Endodermal cell (in vitro differentiated cells): Measurements from ENCODE around the gene MGAT5B. TPM values are rescaled to one million over a fixed set of nuclear protein-coding genes. Genes with fewer than 3 reads are reported as not detected.

Experiments used
- DNase-seq: peaks from one replicate; pipeline ENCODE4 v3.0.0-alpha.2; 2017
- H3K27ac ChIP-seq: 2 replicates; pipeline ENCODE4 v1.5.1; 2013; ENCODE audit warnings: mild to moderate bottlenecking, low read depth, low read length, moderate library complexity
- H3K27me3 ChIP-seq: 2 replicates; pipeline ENCODE4 v1.6.1; 2013; ENCODE audit warnings: mild to moderate bottlenecking, low read length, moderate library complexity; ENCODE audit not compliant: insufficient read depth, control insufficient read depth, poor library complexity, severe bottlenecking
- H3K36me3 ChIP-seq: 2 replicates; pipeline ENCODE4 v1.7.0; 2013; ENCODE audit warnings: mild to moderate bottlenecking, low read length, moderate library complexity; ENCODE audit not compliant: control insufficient read depth, insufficient read depth
- H3K4me1 ChIP-seq: one replicate; pipeline ENCODE4 v1.7.0; 2013; ENCODE audit warnings: low read length; ENCODE audit not compliant: control insufficient read depth, insufficient read depth
- H3K4me3 ChIP-seq: 2 replicates; pipeline ENCODE4 v1.5.1; 2013; ENCODE audit warnings: mild to moderate bottlenecking, low read length, moderate library complexity
- H3K9ac ChIP-seq: 2 replicates; pipeline ENCODE4 v1.6.1; 2013; ENCODE audit warnings: mild to moderate bottlenecking, low read length, moderate library complexity; ENCODE audit not compliant: poor library complexity, severe bottlenecking; ENCODE audit errors: extremely low read depth
- H3K9me3 ChIP-seq: 2 replicates; pipeline ENCODE4 v1.6.1; 2013; ENCODE audit warnings: mild to moderate bottlenecking, low read length, moderate library complexity; ENCODE audit not compliant: control insufficient read depth
- H3K27ac Mint-ChIP-seq: 2 replicates; pipeline ENCODE4 v1.8.0; 2020; ENCODE audit warnings: mixed read lengths
- H3K27me3 Mint-ChIP-seq: 2 replicates; pipeline ENCODE4 v1.8.0; 2021; ENCODE audit warnings: mild to moderate bottlenecking, mixed read lengths; ENCODE audit not compliant: insufficient read depth
- H3K36me3 Mint-ChIP-seq: 2 replicates; pipeline ENCODE4 v1.8.0; 2020; ENCODE audit warnings: low read depth, mixed read lengths
- H3K4me1 Mint-ChIP-seq: 2 replicates; pipeline ENCODE4 v1.8.0; 2020; ENCODE audit warnings: mixed read lengths
- H3K4me3 Mint-ChIP-seq: 2 replicates; pipeline ENCODE4 v1.8.0; 2020; ENCODE audit warnings: mild to moderate bottlenecking, moderate library complexity, mixed read lengths
- H3K9me3 Mint-ChIP-seq: 2 replicates; pipeline ENCODE4 v1.8.0; 2020; ENCODE audit warnings: mild to moderate bottlenecking, mixed read lengths
- WGBS, 2 experiments: methylation state at CpG; one replicate each; pipeline versions ENCODE4 v1.1.5 to v1.1.7; 2013; ENCODE audit warnings: missing lambda C conversion rate in 2 of 2, mixed read lengths in 1 of 2; ENCODE audit not compliant: insufficient coverage in 1 of 2, insufficient read length in 1 of 2; 5-methylcytosine and 5-hydroxymethylcytosine counted together
- total RNA-seq, 2 donors: library from RNA; stranded (reverse); fragmentation: NEBNext Ultra II Directional in 1 of 2; extraction: Animal tissue kit (Norgen Biotek cat#: 25700) in 1 of 2; gene quantifications; 2 replicates in 1 of 2; 3 replicates in 1 of 2; pipeline ENCODE4 v1.2.1, GENCODE V29; 2021
- TF ChIP-seq, protein P1 (sequence below): fragments of 200-600 bp; sonication (generic); conservative IDR thresholded peaks from 2 replicates; pipeline ENCODE4 v1.5.0; 2021; ENCODE audit warnings: antibody characterized with exemption, mild to moderate bottlenecking

The MGAT5B gene
- total RNA-seq, 2 donors from 2014 or later: 2.9 to 3.3 TPM

DNA sequence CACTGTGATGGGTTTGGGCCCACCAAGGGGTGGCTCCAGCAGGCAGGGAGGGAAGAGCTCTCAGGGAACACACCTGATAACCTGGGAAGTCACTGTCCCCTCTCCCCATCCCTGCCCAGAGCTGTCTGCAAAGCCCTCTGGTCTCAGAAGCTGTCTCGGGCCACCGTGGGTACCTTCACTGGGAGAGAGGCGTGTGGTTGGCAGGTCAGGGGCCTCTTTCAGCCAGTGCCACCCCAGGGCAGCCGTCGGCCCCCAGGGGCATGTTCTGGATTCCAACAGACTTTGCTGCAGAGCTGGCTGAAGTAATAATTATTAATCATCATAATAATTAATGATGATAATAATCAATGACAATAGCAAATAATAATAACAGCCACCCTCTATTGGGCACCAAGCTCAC, 21.1 kb downstream of the MGAT5B start:
- Mint-ChIP-seq H3K36me3 (no peaks in the 10 kb centered on the region), H3K4me1 (peaks cover 4% of the 10 kb centered on the region), H3K9me3 (peaks cover 6% of the 10 kb centered on the region), H3K27ac (no peak overlapping the region), H3K27me3 (no peaks in the 10 kb centered on the region), H3K4me3 (no peak overlapping the region)
- DNase-seq: no peak
- WGBS, 2 experiments: 90 to 100% methylated on average over 3 to 5 of the region's 5 CpGs
- no peaks in the 10 kb centered on the region for H3K4me1 ChIP-seq
- H3K27ac ChIP-seq: no peak overlapping the region
- H3K27me3 ChIP-seq: no peaks in the 10 kb centered on the region
- no peaks in the 10 kb centered on the region for H3K36me3 ChIP-seq
- H3K9ac ChIP-seq: no peak overlapping the region
- TF ChIP-seq, protein P1, sequence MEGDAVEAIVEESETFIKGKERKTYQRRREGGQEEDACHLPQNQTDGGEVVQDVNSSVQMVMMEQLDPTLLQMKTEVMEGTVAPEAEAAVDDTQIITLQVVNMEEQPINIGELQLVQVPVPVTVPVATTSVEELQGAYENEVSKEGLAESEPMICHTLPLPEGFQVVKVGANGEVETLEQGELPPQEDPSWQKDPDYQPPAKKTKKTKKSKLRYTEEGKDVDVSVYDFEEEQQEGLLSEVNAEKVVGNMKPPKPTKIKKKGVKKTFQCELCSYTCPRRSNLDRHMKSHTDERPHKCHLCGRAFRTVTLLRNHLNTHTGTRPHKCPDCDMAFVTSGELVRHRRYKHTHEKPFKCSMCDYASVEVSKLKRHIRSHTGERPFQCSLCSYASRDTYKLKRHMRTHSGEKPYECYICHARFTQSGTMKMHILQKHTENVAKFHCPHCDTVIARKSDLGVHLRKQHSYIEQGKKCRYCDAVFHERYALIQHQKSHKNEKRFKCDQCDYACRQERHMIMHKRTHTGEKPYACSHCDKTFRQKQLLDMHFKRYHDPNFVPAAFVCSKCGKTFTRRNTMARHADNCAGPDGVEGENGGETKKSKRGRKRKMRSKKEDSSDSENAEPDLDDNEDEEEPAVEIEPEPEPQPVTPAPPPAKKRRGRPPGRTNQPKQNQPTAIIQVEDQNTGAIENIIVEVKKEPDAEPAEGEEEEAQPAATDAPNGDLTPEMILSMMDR: no peak
- no peak overlapping the region for H3K4me3 ChIP-seq
- H3K9me3 ChIP-seq: no peaks in the 10 kb centered on the region

DNA sequence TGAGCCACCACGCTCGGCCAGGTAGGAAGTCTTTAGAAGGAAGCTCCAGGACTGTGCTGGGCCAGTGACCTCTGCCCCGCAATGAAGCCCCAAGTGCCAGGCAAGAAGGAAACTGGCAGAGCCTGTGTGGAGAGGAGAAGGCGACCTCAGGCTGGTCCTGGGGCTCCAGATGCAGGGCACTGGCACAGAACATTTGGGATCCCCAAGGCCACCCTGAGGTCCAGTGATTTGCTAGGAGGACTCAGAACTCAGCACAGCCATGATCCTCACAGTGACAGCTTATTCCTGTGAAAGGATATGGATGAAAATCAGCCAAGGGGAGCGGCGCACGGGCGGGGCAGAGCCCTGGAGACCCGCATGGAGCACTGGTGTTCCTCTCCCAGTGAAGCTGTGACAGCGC, 24.1 kb downstream of the MGAT5B start:
- Histone ChIP-seq H3K27me3 (no peaks in the 10 kb centered on the region), H3K9ac (no peak overlapping the region), H3K9me3 (peaks cover 10% of the 10 kb centered on the region), H3K27ac (no peak overlapping the region), H3K36me3 (no peaks in the 10 kb centered on the region), H3K4me1 (no peaks in the 10 kb centered on the region), H3K4me3 (no peak overlapping the region)
- H3K36me3 Mint-ChIP-seq: no peaks in the 10 kb centered on the region
- DNase-seq: no peak
- H3K27ac Mint-ChIP-seq: no peak overlapping the region
- 92 to 96% methylated on average over 10 of the region's 10 CpGs for WGBS, 2 experiments
- TF ChIP-seq, protein P1: no peak
- H3K27me3 Mint-ChIP-seq: no peaks in the 10 kb centered on the region
- H3K9me3 Mint-ChIP-seq: peaks cover 16% of the 10 kb centered on the region
- H3K4me1 Mint-ChIP-seq: no peaks in the 10 kb centered on the region
- no peak overlapping the region for H3K4me3 Mint-ChIP-seq

DNA sequence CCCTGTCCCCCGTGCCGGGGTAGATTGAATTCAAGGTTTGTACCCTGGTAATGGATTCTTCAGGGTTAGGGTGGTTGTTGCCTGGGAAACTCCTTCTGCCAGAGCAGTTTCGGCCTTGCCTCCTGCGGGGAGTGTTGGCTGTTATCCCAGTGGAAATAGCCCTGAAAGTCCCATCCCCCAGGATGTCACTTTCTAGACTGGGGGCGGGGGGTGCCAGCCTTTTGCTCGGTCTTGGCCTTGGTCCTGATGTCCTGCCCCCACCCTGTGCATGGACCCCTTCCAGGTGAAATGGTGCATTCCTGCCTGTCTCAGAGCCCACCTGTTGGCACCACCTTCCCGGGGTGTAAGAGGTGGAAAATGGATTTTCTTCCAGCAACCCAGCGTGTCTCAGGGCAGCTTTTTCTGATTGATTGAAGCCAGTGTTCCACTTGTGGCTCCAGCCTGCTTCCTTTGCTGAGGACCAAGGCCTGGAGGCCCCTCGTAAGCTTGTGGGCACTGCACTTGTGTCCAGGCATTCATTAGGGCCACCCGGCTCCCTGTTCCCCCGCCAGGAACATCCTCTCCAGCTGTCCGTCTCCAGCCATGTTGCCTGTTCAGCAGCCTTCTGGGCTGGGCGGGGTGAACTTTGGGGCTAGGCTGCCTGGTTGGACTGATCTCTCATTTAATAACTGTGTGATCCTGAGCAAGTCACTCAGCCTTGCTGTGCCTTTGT, 25.6 kb downstream of the MGAT5B start:
- Mint-ChIP-seq H3K4me1 (no peaks in the 10 kb centered on the region), H3K27me3 (no peaks in the 10 kb centered on the region), H3K27ac (no peak overlapping the region), H3K4me3 (no peak overlapping the region), H3K9me3 (peaks cover 16% of the 10 kb centered on the region), H3K36me3 (no peaks in the 10 kb centered on the region)
- Histone ChIP-seq H3K36me3 (no peaks in the 10 kb centered on the region), H3K27ac (no peak overlapping the region), H3K4me3 (no peak overlapping the region), H3K9me3 (peaks cover 10% of the 10 kb centered on the region), H3K27me3 (no peaks in the 10 kb centered on the region), H3K9ac (no peak overlapping the region), H3K4me1 (no peaks in the 10 kb centered on the region)
- DNase-seq: no peak
- TF ChIP-seq, protein P1: no peak
- WGBS, 2 experiments: 84 to 85% methylated on average over 7 to 13 of the region's 13 CpGs
